CD14-positive monocyte (primary cell): ENCODE measurements around the gene MDN1. TPM values are rescaled to one million over a fixed set of nuclear protein-coding genes. Genes with fewer than 3 reads are reported as not detected.

Experiments used
- DNase-seq, 3 donors: peaks; one replicate each; pipeline ENCODE4 v3.0.0-alpha.2; 2011 to 2022
- H2AFZ ChIP-seq: 2 replicates; pipeline ENCODE4 v1.6.0; 2012; ENCODE audit warnings: mild to moderate bottlenecking, low read depth, low read length, inconsistent platforms; ENCODE audit not compliant: insufficient read depth, poor library complexity, severe bottlenecking
- H3K27ac ChIP-seq, 2 donors: 1 replicate in 1 of 2; 2 replicates in 1 of 2; pipeline ENCODE4 v1.5.1; 2012 to 2013; ENCODE audit warnings: low read length in 2 of 2, control low read depth in 1 of 2, inconsistent platforms in 1 of 2, low read depth in 1 of 2, mild to moderate bottlenecking in 1 of 2
- H3K27me3 ChIP-seq, 2 donors: one replicate each; pipeline versions ENCODE4 v1.6.0 to v1.6.1; 2011 to 2013; ENCODE audit warnings: low read length in 2 of 2; ENCODE audit not compliant: control insufficient read depth in 2 of 2, insufficient read depth in 2 of 2
- H3K36me3 ChIP-seq, 2 donors: replicated peaks in 1 of 2; 1 replicate in 1 of 2; 2 replicates in 1 of 2; pipeline versions ENCODE4 v1.5.1 to v1.6.1; 2012 to 2013; ENCODE audit warnings: low read length in 2 of 2, control low read depth in 1 of 2, inconsistent platforms in 1 of 2, mild to moderate bottlenecking in 1 of 2; ENCODE audit not compliant: insufficient read depth in 2 of 2, control insufficient read depth in 1 of 2
- H3K4me1 ChIP-seq, 2 donors: 1 replicate in 1 of 2; 2 replicates in 1 of 2; pipeline versions ENCODE4 v1.5.1 to v1.6.1; 2012 to 2013; ENCODE audit warnings: low read length in 2 of 2, control low read depth in 1 of 2, inconsistent platforms in 1 of 2, mild to moderate bottlenecking in 1 of 2, moderate library complexity in 1 of 2; ENCODE audit not compliant: insufficient read depth in 2 of 2, control insufficient read depth in 1 of 2
- H3K4me2 ChIP-seq: replicated peaks from 2 replicates; pipeline ENCODE3; 2012; ENCODE audit warnings: low read length, moderate library complexity, mild to moderate bottlenecking; ENCODE audit not compliant: poor library complexity, severe bottlenecking; ENCODE audit errors: extremely low read depth
- H3K4me3 ChIP-seq, 3 experiments: fragments of 200-600 bp in 1 of 3; sonication (generic) in 1 of 3; replicated peaks in 1 of 3; 1 replicate in 2 of 3; 2 replicates in 1 of 3; pipeline ENCODE4 v1.5.1; 2011 to 2013; ENCODE audit warnings: low read length in 3 of 3, mild to moderate bottlenecking in 3 of 3, control low read depth in 2 of 3, low read depth in 2 of 3, inconsistent platforms in 1 of 3, moderate library complexity in 1 of 3
- H3K79me2 ChIP-seq: 2 replicates; pipeline ENCODE4 v1.6.0; 2012; ENCODE audit warnings: mild to moderate bottlenecking, control low read depth, inconsistent platforms, low read length, moderate library complexity; ENCODE audit not compliant: insufficient read depth
- H3K9ac ChIP-seq: 2 replicates; pipeline ENCODE4 v1.6.0; 2017; ENCODE audit warnings: low read length, mild to moderate bottlenecking; ENCODE audit not compliant: insufficient read depth, poor library complexity, severe bottlenecking
- H3K9me3 ChIP-seq, 2 donors: replicated peaks in 1 of 2; 1 replicate in 1 of 2; 2 replicates in 1 of 2; pipeline versions ENCODE4 v1.5.1 to v1.6.1; 2012 to 2013; ENCODE audit warnings: low read length in 2 of 2, control low read depth in 1 of 2; ENCODE audit not compliant: control insufficient read depth in 1 of 2, insufficient read depth in 1 of 2
- H4K20me1 ChIP-seq: 2 replicates; pipeline ENCODE4 v1.6.0; 2012; ENCODE audit warnings: mild to moderate bottlenecking, low read length, control low read depth, moderate library complexity; ENCODE audit not compliant: insufficient read depth
- H3K27ac Mint-ChIP-seq, 7 donors: one replicate each; pipeline ENCODE4 v1.8.0; 2020; ENCODE audit warnings: mild to moderate bottlenecking in 7 of 7, mixed read lengths in 7 of 7, moderate library complexity in 6 of 7, inconsistent platforms in 2 of 7
- H3K27me3 Mint-ChIP-seq, 3 donors: one replicate each; pipeline ENCODE4 v1.8.0; 2021 to 2022; ENCODE audit warnings: low read depth in 3 of 3, mild to moderate bottlenecking in 3 of 3, mixed read lengths in 3 of 3, moderate library complexity in 3 of 3, inconsistent platforms in 1 of 3
- H3K36me3 Mint-ChIP-seq, 2 donors: one replicate each; pipeline ENCODE4 v1.8.0; 2020; ENCODE audit warnings: mixed read lengths in 2 of 2, inconsistent platforms in 1 of 2, mild to moderate bottlenecking in 1 of 2
- H3K4me1 Mint-ChIP-seq: one replicate; pipeline ENCODE4 v1.8.0; 2020; ENCODE audit warnings: mild to moderate bottlenecking, mixed read lengths
- H3K4me3 Mint-ChIP-seq, 2 donors: one replicate each; pipeline ENCODE4 v1.8.0; 2020; ENCODE audit warnings: mild to moderate bottlenecking in 2 of 2, mixed read lengths in 2 of 2, moderate library complexity in 1 of 2
- H3K9me3 Mint-ChIP-seq, 7 donors: one replicate each; pipeline ENCODE4 v1.8.0; 2020 to 2022; ENCODE audit warnings: mixed read lengths in 7 of 7, mild to moderate bottlenecking in 6 of 7, moderate library complexity in 6 of 7, inconsistent platforms in 2 of 7
- CTCF ChIP-seq: fragments of 200-600 bp; IDR thresholded peaks from one replicate; pipeline ENCODE4 v1.8.0; 2022; ENCODE audit warnings: antibody characterized with exemption, mild to moderate bottlenecking
- WGBS: methylation state at CpG from one replicate; pipeline ENCODE4 v1.1.5; 2013; ENCODE audit warnings: missing lambda C conversion rate; ENCODE audit not compliant: insufficient coverage; 5-methylcytosine and 5-hydroxymethylcytosine counted together
- intact Hi-C, 2 donors: fragments of 100-400 bp; cut with micrococcal nuclease; formaldehyde crosslinking; loops; one replicate each; pipeline versions ENCODE4 v1.15.0 to v1.15.1; 2023
- polyA plus RNA-seq, 3 donors: library from polyadenylated mRNA; depleted of rRNA in 1 of 3; unstranded in 2 of 3; stranded (reverse) in 1 of 3; fragments of 300-500 nt in 2 of 3; fragments of >200 nt in 1 of 3; fragmentation: Illumina TruSeq in 2 of 3; gene quantifications; 1 replicate in 2 of 3; 2 replicates in 1 of 3; pipeline ENCODE4 v1.2.3, GENCODE V29; 2012 to 2021

The MDN1 gene
- polyA plus RNA-seq, 3 donors = 0.61 to 6.6 (median 1.8) TPM

- H3K4me2 ChIP-seq = no peak overlapping the region
- H3K9ac ChIP-seq = no peak overlapping the region
- no peaks in the 10 kb centered on the region for H3K4me1 Mint-ChIP-seq
- H3K4me1 ChIP-seq = no peaks in the 10 kb centered on the region
- no peak overlapping the region for H3K4me3 ChIP-seq
- no peak for TF ChIP-seq CTCF
- no peak overlapping the region for H2AFZ ChIP-seq
- no peaks in the 10 kb centered on the region for H3K9me3 ChIP-seq
- no peaks in the 10 kb centered on the region for H3K9me3 Mint-ChIP-seq
- H3K27ac ChIP-seq = no peak overlapping the region
- no peaks in the 10 kb centered on the region for H3K27me3 Mint-ChIP-seq
- no peak for DNase-seq
- H4K20me1 ChIP-seq = no peaks in the 10 kb centered on the region
- WGBS = 91% methylated on average over 6 of the region's 10 CpGs
- no peak overlapping the region for H3K4me3 Mint-ChIP-seq
- H3K36me3 Mint-ChIP-seq = peaks cover 80 to 82% of the 10 kb centered on the region in 2 donors
- peaks cover 67 to 94% of the 10 kb centered on the region in 2 donors for H3K36me3 ChIP-seq
- intact Hi-C loops = no loop called here
- no peak overlapping the region for H3K27ac Mint-ChIP-seq
- no peaks in the 10 kb centered on the region for H3K27me3 ChIP-seq
- H3K79me2 ChIP-seq = no peaks in the 10 kb centered on the region
These were observed 137.5 kb downstream of the MDN1 start for GRCh38 chr6:89681983-89682564.

- Mint-ChIP-seq H3K27ac (no peak overlapping the region), H3K9me3 (no peaks in the 10 kb centered on the region), H3K4me3 (no peak overlapping the region), H3K27me3 (no peaks in the 10 kb centered on the region), H3K4me1 (no peaks in the 10 kb centered on the region), H3K36me3 (peaks cover 81 to 82% of the 10 kb centered on the region in 2 donors)
- Histone ChIP-seq H3K27ac (no peak overlapping the region), H3K4me3 (no peak overlapping the region), H3K9me3 (no peaks in the 10 kb centered on the region), H3K36me3 (peaks cover 68 to 95% of the 10 kb centered on the region in 2 donors), H3K9ac (no peak overlapping the region), H3K4me1 (no peaks in the 10 kb centered on the region), H3K27me3 (no peaks in the 10 kb centered on the region), H2AFZ (no peak overlapping the region), H4K20me1 (no peaks in the 10 kb centered on the region), H3K4me2 (no peak overlapping the region), H3K79me2 (no peaks in the 10 kb centered on the region)
- 80% methylated on average over 7 of the region's 7 CpGs for WGBS
- no peak for DNase-seq
- TF ChIP-seq CTCF = no peak
- intact Hi-C loops = no loop called here
These were observed 139.0 kb downstream of the MDN1 start for GRCh38 chr6:89680551-89680950.
